SH-SY5Y (cell line): ENCODE results near the gene SLC16A6.

Source experiments
- GATA2 ChIP-seq: IDR thresholded peaks from 2 replicates; pipeline ENCODE4 v1.6.1; 2011; ENCODE audit warnings: mild to moderate bottlenecking, low read depth, low read length
- GATA3 ChIP-seq: IDR thresholded peaks from 2 replicates; pipeline ENCODE4 v1.6.1; 2011; ENCODE audit warnings: low read depth, mild to moderate bottlenecking, low read length, moderate library complexity

GRCh38 chr17:68290955-68291835 lies at the start of gene SLC16A6, which contains the start of gene ARSG:
- TF ChIP-seq GATA2 (no peak), GATA3 (no peak)
